ENCODE results near the gene SHB.

The SHB gene

DNA sequence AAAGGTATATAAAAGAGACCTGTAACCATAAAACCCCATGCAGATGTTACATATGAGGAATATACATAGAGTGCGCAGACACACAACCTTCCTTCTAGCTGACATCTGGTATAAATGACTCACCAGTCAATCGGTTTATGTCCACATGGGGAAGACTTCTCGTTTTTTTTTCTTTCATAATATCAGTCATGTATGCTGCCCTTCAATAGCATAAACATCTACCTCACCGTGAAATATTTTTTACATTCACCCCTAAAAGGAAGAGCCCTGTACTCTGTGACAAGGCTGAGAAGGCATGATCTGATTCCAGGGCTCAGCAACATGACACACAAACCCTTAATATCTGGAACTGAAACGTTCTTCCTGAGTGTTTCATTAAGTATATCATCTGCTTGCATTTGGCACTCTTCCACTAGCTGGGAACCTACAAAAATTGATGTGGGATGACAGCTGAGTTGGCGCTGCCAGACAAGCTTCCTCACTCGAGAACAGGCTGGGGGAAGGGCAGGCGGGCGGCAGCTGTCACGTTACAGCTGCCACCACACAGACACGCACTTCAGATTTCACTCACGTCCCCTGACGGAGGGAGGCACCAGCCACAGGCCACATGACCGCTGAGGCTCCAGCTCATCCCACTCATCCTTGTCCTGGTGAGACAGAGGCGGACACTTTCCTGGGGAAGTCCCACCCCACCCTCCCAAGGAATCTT lies 74.2 kb downstream of the SHB start:
- H3K4me3 ChIP-seq (ENCODE audit: low read depth, low read length), result no peak overlapping the region

DNA sequence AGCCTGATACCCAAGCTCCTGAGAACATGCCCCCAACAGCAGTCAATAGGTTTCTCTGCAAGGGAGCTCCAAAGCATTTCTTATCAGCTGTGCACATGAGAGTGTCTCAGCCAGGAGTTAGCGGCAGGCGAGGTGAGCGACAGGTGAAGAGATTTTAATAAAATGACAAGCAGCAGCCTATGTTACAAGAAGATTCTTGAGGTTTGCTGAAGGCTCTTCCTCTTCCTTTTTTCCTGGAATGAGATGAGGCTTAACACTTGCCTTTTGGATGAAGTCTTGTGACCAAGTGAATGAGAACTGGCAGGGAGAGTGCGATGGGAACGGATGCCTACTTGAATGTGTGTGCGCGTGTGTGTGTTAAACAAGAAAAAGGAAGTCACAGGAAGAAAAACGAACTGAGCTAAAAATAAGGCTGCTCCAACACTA lies 76.1 kb downstream of the SHB start:
- H3K4me3 ChIP-seq (ENCODE audit: low read depth, low read length), result no peak overlapping the region

DNA sequence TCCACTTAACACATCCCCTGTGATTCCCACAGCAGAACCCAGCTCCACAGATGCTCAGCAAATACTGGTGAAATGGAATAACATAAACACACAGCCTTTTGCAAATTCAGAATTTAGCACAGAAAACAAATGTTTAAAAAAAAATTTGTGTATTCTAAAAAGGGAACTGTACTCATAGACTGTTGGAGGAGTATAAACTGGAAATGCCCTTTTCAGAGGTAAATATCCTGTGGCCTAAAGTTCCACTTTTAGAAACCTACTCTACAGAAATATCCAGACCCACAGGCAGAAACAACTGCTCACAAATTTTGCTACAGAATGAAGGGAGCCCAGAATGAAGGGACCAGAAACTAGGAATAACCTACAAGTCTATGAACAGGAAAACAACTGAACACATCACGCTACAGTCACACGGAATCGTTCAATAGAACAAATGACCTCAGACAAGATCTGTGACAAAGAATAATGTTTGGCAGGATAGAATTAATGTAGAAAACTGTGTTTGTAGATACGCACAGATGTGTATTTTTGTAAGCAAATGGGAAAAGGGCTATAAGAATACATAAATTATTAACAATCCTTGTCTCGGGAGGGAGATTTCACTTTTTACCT lies 78.5 kb downstream of the SHB start:
- no peak overlapping the region for H3K4me3 ChIP-seq (ENCODE audit: low read depth, low read length)

DNA sequence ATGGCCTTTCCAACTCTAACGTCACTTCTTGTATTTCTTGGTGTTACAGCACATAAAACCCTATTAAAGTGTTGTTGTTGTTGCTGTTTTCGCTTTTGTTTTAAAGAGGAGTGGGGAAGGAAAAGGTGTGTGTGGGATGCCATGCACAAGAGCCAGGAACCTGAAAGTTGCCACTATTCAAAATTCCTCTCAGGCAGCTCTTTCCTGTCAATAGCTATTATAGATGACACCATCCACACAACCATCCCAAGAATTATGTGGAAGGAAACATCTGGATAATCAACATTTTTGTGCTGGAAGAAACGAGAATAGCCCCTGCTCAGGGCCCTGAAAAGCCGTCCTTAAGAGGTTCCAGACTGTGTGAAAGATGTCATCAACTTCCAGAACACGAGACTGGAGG lies 79.3 kb downstream of the SHB start:
- H3K4me3 ChIP-seq (ENCODE audit: low read depth, low read length), result no peak overlapping the region

DNA sequence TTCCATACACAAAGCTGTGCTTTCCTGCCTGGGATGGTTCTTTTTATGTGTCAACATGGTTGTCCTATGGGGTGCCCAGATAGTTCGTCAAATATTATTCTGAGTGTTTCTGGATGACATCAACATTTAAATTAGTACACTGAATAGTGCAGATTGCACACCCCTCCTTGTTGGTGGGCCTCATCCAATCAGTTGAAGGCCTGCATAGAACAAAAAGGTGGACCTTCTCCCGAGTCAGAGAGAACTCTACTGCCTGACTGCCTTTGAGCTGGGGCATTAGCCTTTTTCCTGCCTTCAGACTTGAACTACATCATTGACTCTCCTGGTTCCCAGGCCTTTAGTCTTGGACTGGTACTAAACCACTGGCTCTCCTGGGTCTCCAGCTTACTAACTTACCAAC lies 80.4 kb downstream of the SHB start:
- no peak overlapping the region for H3K4me3 ChIP-seq (ENCODE audit: low read depth, low read length)

DNA sequence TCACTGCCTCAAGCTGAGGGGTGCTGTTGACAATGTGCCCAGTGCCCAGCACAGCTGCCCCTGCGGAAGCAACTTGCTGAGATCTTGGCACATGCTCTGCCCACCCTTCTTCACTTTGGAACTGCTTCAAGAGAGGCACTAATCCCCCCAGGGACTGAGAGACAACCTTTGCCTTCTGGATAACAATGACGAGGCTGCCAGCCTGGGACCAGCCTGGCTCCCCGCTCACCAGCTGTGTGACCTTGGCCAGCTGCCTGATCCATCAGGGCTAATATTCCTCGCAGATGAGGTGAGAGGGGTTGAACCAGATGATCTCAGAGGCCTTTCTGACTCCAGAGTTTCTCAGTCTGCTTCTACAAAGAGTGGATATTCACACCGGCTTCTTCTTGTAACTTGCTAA lies 81.0 kb downstream of the SHB start:
- no peak overlapping the region for H3K4me3 ChIP-seq (ENCODE audit: low read depth, low read length)

DNA sequence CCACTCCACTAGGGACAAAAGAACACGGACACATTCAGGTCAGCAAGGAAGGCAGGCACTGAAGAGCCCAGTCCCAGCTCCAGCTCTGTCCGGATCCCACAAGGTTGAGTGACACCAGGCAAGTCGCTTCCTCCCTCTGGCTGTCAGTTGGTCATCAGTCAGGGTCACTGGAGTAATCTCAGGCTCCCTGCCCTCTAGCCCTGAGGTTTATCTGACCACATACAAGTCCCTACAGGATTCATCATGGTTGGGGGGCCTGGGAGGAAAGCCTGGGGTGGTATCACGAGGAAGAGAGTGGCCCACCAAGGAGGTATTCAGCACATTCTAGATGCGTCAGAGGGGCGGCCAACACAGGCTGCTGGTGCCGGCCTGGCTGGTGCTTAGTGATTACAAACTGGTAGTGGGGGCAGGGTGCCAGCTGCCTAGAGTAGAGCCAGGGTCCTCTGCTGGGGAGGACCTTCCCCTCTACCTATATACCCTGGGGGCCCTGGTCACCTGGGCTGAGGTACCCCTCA lies 81.5 kb downstream of the SHB start:
- no peak overlapping the region for H3K4me3 ChIP-seq (ENCODE audit: low read depth, low read length)

DNA sequence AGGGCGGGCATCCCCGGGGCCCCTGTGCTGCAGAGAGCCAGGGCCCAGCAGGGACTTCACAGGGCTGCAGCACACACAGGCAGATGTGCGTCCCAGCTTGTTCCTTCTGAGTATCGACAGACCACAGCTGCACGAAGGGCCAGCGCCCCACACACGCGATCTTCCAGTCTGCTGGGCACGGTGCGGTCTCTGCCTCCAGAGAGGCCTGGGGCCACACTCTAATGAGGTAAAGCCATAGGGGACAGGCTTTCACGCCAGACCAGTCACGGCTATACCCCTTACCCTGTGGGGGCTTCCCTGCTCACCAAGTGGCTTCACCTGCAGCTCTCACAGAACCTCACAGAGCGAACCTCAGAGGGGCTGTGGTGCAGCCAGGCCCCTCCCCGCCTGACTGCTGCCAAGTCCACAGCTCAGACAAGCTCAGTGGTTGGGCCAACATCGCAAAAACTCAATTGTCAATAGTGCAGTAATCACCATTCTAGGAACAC lies 82.2 kb downstream of the SHB start:
- H3K4me3 ChIP-seq (ENCODE audit: low read depth, low read length), result no peak overlapping the region

DNA sequence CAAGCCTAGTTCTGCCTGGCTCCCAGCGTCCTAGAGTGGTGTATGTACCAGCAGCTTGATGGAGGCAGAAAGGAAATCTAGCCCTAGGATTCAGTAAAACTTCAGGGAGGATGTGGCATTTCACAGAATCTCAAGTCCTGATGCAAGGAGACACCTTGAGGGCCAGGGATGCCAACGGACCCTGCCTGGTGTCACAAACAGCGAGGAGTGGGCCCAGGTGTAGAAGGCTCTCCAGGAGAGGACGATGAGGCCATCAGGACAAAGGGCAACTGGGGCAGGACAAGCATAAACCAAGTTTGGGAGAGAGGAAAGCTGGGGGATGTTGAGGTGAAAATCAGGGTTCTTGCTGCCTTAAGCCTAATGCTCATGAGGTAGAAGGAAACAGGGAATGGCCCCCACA lies 83.0 kb downstream of the SHB start:
- H3K4me3 ChIP-seq (ENCODE audit: low read depth, low read length), result no peak overlapping the region

DNA sequence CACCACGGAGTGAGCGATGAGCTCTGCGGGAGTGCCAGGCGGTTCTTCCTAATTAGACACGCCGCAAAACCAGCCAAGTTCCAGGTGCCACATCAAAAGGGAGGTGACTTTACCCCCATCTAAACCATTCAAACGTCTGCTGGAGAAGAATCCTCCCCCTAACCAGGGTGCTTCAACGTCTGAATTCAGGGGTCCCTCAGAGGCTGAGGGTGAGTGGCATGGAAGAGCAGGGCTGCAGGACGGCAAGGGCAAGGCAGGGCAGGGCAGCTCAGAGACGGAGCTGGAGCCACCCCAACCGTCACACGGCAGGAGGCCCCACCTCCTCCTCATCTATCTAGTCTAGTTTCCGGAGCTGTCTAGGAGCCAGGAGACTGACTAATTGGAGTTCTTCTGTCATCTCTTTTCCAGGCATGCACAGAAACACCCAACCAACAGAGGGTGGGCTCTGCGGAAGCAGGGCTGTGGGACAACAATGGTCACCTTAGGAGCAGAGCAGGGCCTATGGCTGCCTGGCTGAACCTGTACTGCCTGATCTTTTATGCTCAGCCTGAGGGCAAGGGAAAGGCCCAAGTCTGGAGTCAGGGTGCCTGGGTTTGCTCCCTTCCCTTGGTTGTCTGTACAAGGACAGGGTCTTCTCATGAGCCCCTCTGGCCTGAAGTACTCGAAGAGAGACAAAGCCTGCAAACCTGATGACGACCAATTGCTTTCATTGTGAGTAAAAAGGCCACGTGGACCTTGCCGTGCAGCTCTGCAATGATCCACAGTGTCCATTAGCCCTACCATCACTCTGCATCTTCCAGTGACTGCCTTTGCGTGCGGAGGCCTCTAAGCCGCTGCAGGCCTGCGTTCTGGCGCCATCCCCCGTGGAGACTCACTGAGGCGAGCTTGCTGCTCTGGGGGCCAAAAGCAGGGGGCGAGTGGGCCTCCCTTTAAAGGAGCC lies 84.1 kb downstream of the SHB start:
- H3K4me3 ChIP-seq (ENCODE audit: low read depth, low read length), result no peak overlapping the region

DNA sequence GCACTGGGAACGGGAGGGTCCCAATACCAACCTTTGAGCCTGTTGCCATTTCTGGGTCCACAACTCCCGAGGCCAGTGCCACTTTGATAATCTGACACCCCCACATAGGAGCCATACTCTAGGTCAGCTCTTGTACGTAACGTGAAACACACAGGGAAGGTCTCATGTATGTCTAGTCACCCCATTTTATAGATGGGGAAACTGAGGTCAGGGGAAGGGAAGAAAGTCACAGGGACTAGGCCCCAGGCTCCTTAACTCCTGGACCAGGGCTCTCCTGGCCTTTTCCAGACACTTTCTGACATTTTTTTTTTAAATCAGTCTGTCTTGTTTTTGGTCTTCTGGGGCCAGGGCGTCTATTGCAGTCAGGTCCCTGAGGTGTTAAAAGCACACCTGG lies 84.8 kb downstream of the SHB start:
- no peak overlapping the region for H3K4me3 ChIP-seq (ENCODE audit: low read depth, low read length)

DNA sequence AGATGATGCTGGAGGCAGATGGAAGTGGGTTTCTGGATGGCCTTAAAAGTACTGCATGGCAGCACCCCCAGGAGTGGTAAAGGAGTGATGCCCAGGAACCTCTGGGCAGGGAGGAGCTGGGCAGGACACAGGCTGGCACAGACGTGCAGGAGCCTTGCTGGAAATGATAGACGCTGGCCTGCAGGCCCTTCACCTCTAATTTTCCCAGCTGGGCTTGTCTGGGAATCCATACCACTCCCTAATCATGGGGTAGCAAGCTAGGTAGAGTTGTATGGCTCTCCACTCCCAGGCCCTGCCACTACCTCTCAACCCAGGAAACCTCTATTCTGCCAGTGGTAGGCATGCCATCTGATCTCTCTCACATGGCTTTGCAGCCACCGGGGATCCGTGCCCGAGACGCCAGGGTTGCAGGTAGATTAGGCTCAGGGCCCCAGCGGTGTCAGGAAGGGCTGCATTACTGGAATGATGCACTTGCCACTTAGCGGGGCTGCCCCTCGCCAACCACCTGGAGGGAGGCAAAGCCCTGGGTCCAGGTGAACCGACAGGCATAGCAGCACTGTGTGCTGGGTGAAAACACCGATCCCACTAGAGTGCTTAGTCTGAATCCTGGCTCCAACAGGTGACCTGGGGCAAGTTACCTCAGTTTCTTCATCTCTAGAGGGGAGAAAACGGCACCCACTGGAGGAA lies 85.5 kb downstream of the SHB start:
- no peak overlapping the region for H3K4me3 ChIP-seq (ENCODE audit: low read depth, low read length)

DNA sequence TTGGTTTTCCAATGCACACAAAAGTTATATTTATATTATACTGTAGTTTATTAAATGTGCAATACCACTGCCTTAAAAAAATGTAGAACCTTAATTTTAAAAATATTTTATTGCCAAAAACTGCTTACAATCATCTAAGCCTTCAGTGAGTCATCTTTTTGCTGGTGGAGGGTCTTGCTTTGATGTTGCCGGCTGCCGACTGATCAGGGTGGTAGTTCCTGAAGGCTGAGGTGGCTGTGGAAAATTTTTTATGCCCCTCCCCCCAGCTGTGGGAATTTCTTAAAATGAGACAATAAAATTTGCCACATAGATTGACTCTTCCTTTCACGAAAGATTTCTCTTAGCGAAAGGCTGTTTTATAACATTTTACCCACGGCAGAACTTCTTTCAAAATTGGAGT lies 89.2 kb downstream of the SHB start:
- H3K4me3 ChIP-seq (ENCODE audit: low read depth, low read length), result no peak overlapping the region

DNA sequence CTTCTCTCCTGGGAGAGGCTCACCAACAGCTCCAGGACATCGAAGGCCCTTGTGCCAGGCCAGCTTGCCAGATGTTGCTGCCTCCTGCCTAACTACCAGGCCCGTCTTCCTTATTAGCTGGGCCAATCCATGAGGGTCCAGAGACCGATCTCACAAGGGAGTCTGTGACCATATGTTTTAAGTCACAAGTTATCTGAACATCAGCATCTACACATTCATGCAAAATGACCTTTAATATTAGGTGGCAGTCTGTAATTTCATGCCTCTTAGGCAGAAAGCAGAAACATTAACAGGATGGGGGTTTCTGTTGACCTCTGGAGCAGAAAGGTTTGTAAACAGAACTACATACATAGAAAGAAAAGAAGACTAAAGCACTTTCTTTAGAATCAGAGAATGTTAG lies 90.0 kb downstream of the SHB start:
- no peak overlapping the region for H3K4me3 ChIP-seq (ENCODE audit: low read depth, low read length)

DNA sequence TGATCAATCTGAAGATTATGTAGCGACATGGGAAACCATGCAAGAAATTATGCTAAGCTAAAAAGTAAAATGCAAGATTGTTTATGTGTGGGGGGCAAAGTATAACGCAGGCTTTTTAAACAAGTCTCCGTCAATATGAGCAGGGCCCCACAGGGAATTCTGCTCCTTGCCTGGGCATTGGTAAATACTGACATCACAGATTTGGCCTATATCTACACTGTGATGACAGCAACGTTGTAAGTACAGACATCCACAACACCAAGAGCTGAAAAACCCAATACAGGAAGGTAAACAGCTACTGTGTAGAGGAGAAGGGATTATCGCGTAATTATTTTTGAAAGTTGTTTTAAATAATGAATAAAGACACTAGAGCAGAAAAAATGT lies 90.6 kb downstream of the SHB start:
- no peak overlapping the region for H3K4me3 ChIP-seq (ENCODE audit: low read depth, low read length)

DNA sequence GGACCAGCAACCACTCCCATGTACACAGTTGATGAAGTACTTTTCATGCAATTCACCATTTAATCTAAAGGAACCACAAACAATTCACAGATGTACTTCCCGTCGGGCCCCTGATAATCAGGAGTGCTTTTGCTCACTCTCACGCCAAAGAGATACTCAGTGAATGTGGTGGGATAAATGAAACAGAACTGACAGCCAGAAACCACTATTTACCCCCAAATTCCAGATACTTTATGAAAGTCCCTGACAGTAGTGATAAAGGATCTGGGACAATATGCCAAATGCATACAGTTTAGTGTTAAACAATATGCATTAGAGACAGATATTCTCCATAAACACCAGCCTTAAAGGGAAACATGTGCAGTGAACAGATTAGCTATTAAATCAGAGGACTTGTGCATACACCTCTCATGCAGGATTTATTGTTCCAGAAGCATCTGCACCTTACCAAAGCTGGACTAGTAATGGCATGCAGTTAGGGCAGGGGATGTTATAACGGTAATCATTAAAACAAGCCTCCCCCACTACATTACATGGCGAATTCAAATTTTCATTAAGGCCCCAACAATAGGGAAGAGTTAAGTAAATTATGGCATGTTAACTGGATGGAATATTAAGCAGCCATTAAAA lies 91.1 kb downstream of the SHB start:
- no peak overlapping the region for H3K4me3 ChIP-seq (ENCODE audit: low read depth, low read length)

DNA sequence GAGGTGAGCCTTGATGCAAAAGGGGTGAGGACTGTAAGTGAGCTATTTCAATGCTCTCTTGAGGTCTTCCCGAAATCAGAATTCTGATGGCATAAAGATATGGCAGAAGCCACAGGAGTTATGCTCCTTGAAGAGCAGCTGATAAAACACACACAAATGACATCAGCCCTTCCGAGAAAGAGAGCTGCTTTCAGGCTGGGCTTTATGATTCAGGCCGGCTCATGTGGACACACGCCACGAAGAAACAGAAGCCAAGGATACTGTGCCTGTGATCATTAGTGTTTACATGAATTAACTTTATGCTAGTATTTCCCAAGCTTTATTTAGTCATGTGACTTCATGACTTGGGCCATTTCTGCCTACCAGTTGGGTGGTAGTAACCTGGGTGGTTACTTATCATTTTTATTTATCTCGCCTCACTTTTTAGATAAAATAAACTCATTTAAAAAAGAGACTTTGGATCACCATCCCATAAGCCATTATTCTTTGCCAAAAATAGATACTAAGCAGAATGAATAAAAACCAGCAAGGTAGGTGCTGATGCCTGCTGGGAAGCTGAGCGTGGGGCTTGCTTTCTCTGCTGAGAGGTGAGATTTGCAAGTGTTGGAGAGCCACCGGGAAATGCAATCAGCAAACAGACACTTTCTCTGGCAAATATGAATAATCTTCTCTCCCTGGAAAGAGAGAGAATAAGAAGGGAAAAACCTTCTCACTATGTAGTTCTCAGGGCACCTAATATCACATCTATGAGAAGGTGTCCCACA lies 92.1 kb downstream of the SHB start:
- no peak overlapping the region for H3K4me3 ChIP-seq (ENCODE audit: low read depth, low read length)

DNA sequence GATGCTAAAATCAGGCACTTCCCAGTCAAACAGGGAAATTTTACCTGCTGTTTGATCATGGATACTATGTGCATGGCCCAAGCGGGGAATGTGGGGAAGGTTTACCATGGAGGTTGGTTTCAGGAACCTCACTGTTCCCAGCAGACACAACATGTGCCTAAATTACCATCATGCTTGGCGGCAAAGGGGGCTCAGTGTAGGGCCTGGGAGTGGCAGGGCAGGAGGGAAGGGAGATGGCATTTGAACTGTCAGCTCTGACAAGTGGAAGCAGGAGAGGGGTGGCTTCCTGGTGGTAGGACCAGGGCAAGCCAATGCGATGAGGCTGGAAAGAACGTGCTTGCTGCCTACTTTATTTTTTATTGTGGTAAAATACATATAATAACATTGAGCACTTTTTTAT lies 93.4 kb downstream of the SHB start:
- H3K4me3 ChIP-seq (ENCODE audit: low read depth, low read length), result no peak overlapping the region

DNA sequence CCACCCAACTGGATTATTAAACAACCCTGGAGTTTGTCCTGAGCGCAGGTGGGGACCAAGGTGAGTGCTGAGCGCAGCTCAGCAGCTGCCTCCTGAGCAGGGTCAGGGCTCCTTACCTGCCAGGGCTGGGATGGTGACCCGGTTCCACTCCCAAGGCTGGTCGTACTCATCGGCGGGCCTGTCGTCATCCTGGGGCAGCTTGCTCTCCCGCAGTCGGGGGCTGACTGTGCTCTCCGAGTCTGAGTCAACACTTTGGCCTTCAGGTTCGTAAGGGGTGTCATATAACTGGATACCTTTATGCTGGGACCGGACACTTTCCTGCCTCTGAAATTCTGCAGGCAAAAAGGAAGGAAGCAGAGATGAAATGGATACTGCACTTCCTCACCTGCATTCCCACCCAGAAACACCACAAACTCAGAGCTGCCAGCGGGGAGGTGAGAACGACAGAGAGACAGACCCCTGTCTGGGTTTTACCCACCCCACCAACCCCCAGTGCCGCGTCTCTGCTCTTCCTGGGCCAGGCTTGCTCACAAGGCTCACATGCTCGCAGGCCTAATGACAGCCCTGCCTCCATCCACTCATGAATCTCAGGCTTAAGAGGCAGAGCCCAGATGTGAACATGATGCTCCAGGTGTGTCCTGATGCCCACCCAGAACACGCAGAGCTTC lies 94.4 kb downstream of the SHB start:
- H3K4me3 ChIP-seq (ENCODE audit: low read depth, low read length), result no peak overlapping the region

Measured in iPS-11a (cell line).